ENCODE results near the gene FMC1. TPM values are rescaled to one million over a fixed set of nuclear protein-coding genes. Genes with fewer than 3 reads are reported as not detected.

Gene FMC1
- total RNA-seq, 4 donors from 2014 or later: 4.4 to 12.1 (median 5.4) TPM; not detected in 1

DNA sequence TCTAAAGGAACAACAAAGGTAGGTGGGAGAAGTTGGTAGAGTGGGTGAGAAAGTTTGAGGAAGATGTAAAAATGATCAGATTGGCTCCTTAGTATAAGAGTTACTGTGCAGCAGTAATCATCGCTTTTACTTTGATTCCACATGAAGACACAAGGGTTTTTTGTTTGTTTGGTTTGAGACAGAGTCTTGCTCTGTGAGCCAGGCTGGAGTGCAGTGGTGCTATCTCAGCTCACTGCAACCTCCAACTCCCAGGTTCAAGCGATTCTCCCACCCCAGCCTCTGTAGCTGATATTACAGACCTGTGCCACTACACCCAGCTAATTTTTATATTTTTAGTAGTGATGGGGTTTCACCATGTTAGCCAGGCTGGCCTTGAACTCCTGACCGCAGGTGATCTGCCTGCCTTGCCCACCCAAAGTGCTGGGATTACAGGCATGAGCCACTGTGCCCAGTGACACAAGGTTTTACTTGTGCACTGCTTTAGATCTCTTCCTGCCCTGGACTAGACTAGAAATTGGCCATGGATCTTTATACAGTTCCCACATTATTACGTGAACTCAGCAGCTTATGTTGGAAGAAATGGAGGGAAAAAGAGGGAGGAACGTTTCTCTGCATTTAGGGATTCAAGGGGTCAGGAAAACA is 29.3 kb downstream of the FMC1 start:
- Histone ChIP-seq H3K27ac (no peak overlapping the region), H3K4me3 (no peak overlapping the region), H3K4me1 (peaks cover 0 to 5% (median 2%) of the 10 kb centered on the region in 4 donors), H3K27me3 (no peaks in the 10 kb centered on the region), H3K9me3 (no peaks in the 10 kb centered on the region), H3K36me3 (no peaks in the 10 kb centered on the region)
- DNase-seq: no peak
- TF ChIP-seq, protein P1, sequence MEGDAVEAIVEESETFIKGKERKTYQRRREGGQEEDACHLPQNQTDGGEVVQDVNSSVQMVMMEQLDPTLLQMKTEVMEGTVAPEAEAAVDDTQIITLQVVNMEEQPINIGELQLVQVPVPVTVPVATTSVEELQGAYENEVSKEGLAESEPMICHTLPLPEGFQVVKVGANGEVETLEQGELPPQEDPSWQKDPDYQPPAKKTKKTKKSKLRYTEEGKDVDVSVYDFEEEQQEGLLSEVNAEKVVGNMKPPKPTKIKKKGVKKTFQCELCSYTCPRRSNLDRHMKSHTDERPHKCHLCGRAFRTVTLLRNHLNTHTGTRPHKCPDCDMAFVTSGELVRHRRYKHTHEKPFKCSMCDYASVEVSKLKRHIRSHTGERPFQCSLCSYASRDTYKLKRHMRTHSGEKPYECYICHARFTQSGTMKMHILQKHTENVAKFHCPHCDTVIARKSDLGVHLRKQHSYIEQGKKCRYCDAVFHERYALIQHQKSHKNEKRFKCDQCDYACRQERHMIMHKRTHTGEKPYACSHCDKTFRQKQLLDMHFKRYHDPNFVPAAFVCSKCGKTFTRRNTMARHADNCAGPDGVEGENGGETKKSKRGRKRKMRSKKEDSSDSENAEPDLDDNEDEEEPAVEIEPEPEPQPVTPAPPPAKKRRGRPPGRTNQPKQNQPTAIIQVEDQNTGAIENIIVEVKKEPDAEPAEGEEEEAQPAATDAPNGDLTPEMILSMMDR (IDR thresholded peaks at IDR 0.05): no peak
- no peak for TF ChIP-seq POLR2A (IDR thresholded peaks at IDR 0.05)

DNA sequence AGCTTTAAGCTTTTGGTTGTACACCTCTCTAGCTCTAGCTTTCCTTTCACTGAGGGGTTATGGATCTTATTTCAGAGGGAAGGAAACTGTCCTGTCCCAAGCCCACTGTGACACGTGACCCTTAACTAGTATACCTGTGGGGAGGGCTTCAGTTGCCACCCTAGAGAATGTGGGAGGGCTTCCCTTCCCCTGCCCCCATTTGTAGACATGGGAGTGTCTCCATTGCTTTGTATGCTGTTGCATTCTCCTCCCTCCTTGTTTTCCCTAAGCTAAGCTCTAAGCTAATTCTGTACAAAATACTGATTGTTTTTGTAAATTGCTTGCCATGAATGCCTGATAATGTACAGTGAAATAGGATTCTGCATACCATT is 29.8 kb downstream of the FMC1 start:
- Histone ChIP-seq H3K36me3 (no peaks in the 10 kb centered on the region), H3K4me1 (peaks cover 0 to 5% (median 2%) of the 10 kb centered on the region in 4 donors), H3K27ac (no peak overlapping the region), H3K9me3 (no peaks in the 10 kb centered on the region), H3K4me3 (no peak overlapping the region), H3K27me3 (no peaks in the 10 kb centered on the region)
- TF ChIP-seq, protein P1 (IDR thresholded peaks at IDR 0.05): no peak
- no peak for TF ChIP-seq POLR2A (IDR thresholded peaks at IDR 0.05)
- no peak for DNase-seq

DNA sequence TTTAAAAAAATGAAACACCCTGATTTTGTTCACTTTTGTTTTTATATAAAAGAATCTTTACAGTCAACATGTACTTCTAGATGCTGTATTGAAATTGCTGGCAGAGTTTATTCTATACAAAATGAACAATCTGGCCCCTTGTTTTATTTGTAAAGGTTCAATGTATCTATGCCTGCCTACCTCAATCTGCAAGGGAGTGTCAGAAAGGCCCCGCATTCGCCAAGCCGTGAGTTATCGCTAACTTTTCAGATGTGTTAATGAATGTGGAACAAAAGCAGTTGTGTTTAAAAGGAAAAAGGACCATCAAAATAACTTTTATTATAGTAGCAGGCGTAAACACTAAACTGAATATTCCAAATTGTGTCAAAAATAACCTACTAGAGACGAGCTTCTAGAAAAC is 33.1 kb downstream of the FMC1 start:
- Histone ChIP-seq H3K27me3 (no peaks in the 10 kb centered on the region), H3K36me3 (peaks cover 0 to 24% (median 0%) of the 10 kb centered on the region in 3 donors), H3K9me3 (no peaks in the 10 kb centered on the region), H3K4me3 (no peak overlapping the region), H3K27ac (no peak overlapping the region), H3K4me1 (peaks cover 0 to 5% (median 2%) of the 10 kb centered on the region in 4 donors)
- DNase-seq: no peak
- no peak for TF ChIP-seq POLR2A (IDR thresholded peaks at IDR 0.05)
- TF ChIP-seq, protein P1 (IDR thresholded peaks at IDR 0.05): no peak

DNA sequence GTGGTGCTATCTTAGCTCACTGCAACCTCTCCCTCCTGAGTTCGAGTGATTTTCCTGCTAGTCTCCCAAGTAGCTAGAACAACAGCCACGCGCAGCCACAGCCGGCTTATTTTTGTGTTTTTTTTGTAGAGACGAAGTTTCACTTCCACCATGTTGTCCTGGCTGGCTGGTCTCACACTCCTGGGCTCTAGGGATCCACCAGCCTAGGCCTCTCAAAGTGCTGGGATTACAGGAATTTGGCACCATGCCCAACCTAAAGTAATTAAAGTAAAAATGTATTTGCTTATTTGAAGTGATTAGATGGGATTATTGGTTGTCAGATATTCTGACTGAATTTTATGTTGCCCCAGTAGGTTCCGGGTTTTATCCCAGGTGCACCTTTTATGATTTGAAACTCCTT is 41.3 kb downstream of the FMC1 start:
- H3K4me1 ChIP-seq: no peaks in the 10 kb centered on the region
- H3K36me3 ChIP-seq: peaks cover 0 to 93% (median 0%) of the 10 kb centered on the region in 3 donors
- no peaks in the 10 kb centered on the region for H3K27me3 ChIP-seq
- no peak for DNase-seq
- no peak overlapping the region for H3K27ac ChIP-seq
- no peak overlapping the region for H3K4me3 ChIP-seq
- TF ChIP-seq, protein P1 (IDR thresholded peaks at IDR 0.05): no peak
- TF ChIP-seq POLR2A (IDR thresholded peaks at IDR 0.05): no peak
- H3K9me3 ChIP-seq: no peaks in the 10 kb centered on the region

DNA sequence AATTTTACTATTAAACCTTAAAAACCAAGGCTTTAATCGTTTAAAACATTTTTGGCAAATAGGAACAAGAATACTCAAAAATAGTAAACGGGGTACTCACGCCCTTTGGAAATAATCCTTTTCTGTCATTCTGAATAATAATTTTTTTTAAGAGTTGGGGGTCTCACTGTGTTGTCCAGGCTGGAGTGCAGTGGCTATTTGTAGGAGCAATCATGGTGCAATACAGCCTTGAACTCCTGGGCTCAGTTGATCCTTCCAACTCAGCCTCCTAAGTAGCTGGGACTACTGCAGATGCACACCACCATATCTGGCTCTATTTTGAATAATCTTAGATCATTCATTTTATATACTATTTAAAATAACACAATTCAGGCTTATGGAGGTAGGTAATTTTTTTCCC is 43.5 kb downstream of the FMC1 start:
- Histone ChIP-seq H3K27me3 (no peaks in the 10 kb centered on the region), H3K4me1 (no peaks in the 10 kb centered on the region), H3K36me3 (peaks cover 0 to 89% (median 2%) of the 10 kb centered on the region in 3 donors), H3K27ac (no peak overlapping the region), H3K4me3 (no peak overlapping the region), H3K9me3 (no peaks in the 10 kb centered on the region)
- no peak for DNase-seq
- TF ChIP-seq, protein P1 (IDR thresholded peaks at IDR 0.05): no peak
- TF ChIP-seq POLR2A (IDR thresholded peaks at IDR 0.05): no peak
